Right cardiac atrium (tissue), 5 donors: ENCODE measurements around the gene PPM1M. TPM values are rescaled to one million over a fixed set of nuclear protein-coding genes. Genes with fewer than 3 reads are reported as not detected.

Experiments
- microRNA-seq, 2 donors: library from miRNA; unstranded; fragments of <30 nt; microRNA quantifications; one replicate each; pipeline ENCODE4 v1.2.0, GENCODE V29; 2020 to 2021
- polyA plus RNA-seq: library from polyadenylated mRNA; stranded (reverse); fragments of 200-250 nt; gene quantifications from one replicate; pipeline ENCODE4 v1.2.3, GENCODE V29; 2013
- total RNA-seq, 4 donors: library from RNA; stranded (reverse); fragmentation: NEBNext Ultra II Directional; extraction: Animal tissue kit (Norgen Biotek cat#: 25700); gene quantifications; one replicate each; pipeline ENCODE4 v1.2.1, GENCODE V29; 2021
- donor health status: healthy with polysubstance abuse.
- donor health status: DM: no; HTN: yes; CAD: no.
- donor health status: DM: no; HTN: no; CAD: no.
- donor health status: DM: no; HTN: yes; CAD: no; lungs with severe emphysema.
- donor health status: DM: yes; HTN: yes; CAD: no.

Gene PPM1M
- total and polyA plus RNA-seq, 5 donors = 9.5 to 16.3 (median 14.6) TPM

Small RNAs within 50 kb of the gene (microRNA-seq; reads per million reads assigned to microRNA genes)
- gene MIR135A1 (0 to 0.42 reads per million in 2 donors), gene MIRLET7G (47,992 to 65,157 reads per million in 2 donors)

Other genes with a start within 250 kb of the PPM1M start
- 100 to 1,000 TPM; 548 to 675 (median 643) TPM for gene RPL29, start 249.9 kb upstream of the PPM1M start, total RNA-seq
- gene RPL29, start 249.9 kb upstream of the PPM1M start, polyA plus RNA-seq = 1,285 TPM
- gene DUSP7, start 189.2 kb upstream of the PPM1M start, total RNA-seq = 10 to 100 TPM; 27.2 to 39.9 (median 36.2) TPM
- gene DUSP7, start 189.2 kb upstream of the PPM1M start, polyA plus RNA-seq = 18.1 TPM
- 1 to 10 TPM; 1.0 to 1.4 (median 1.3) TPM for gene POC1A, start 91.3 kb upstream of the PPM1M start, total RNA-seq
- gene POC1A, start 91.3 kb upstream of the PPM1M start, polyA plus RNA-seq = 0.75 TPM
- 100 to 1,000 TPM in 3 of 4 donors, 10 to 100 TPM in 1; 95.7 to 123 (median 110) TPM for gene ALAS1, start 47.6 kb upstream of the PPM1M start, total RNA-seq
- gene ALAS1, start 47.6 kb upstream of the PPM1M start, polyA plus RNA-seq = 119 TPM
- gene TLR9, start 20.1 kb upstream of the PPM1M start, total RNA-seq = under 1 TPM; 0.09 to 0.24 (median 0.20) TPM
- gene TLR9, start 20.1 kb upstream of the PPM1M start, polyA plus RNA-seq = 0.05 TPM
- gene TWF2, start 6.6 kb upstream of the PPM1M start, total RNA-seq = 10 to 100 TPM; 32.0 to 70.0 (median 45.0) TPM
- 56.5 TPM for gene TWF2, start 6.6 kb upstream of the PPM1M start, polyA plus RNA-seq
- gene WDR82, start 32.9 kb downstream of the PPM1M start, total RNA-seq = 10 to 100 TPM; 61.0 to 65.5 (median 63.2) TPM
- 36.9 TPM for gene WDR82, start 32.9 kb downstream of the PPM1M start, polyA plus RNA-seq
- 1 to 10 TPM; 4.2 to 7.5 (median 6.3) TPM for gene GLYCTK, start 42.1 kb downstream of the PPM1M start, total RNA-seq
- 8.1 TPM for gene GLYCTK, start 42.1 kb downstream of the PPM1M start, polyA plus RNA-seq
- gene DNAH1, start 70.6 kb downstream of the PPM1M start, total RNA-seq = 1 to 10 TPM; 3.0 to 4.0 (median 3.7) TPM
- 2.6 TPM for gene DNAH1, start 70.6 kb downstream of the PPM1M start, polyA plus RNA-seq
- 10 to 100 TPM; 48.4 to 59.1 (median 55.9) TPM for gene BAP1, start 164.2 kb downstream of the PPM1M start, total RNA-seq
- gene BAP1, start 164.2 kb downstream of the PPM1M start, polyA plus RNA-seq = 43.0 TPM
- gene PHF7, start 164.9 kb downstream of the PPM1M start, total RNA-seq = 10 to 100 TPM; 15.9 to 28.5 (median 18.3) TPM
- 10.9 TPM for gene PHF7, start 164.9 kb downstream of the PPM1M start, polyA plus RNA-seq
- gene SEMA3G, start 199.3 kb downstream of the PPM1M start, total RNA-seq = 10 to 100 TPM in 1 of 4 donors, 1 to 10 TPM in 3; 4.7 to 13.1 (median 8.3) TPM
- 11.2 TPM for gene SEMA3G, start 199.3 kb downstream of the PPM1M start, polyA plus RNA-seq
- gene TNNC1, start 208.3 kb downstream of the PPM1M start, total RNA-seq = 1,000 to 10,000 TPM; 2,349 to 3,477 (median 2,851) TPM
- gene TNNC1, start 208.3 kb downstream of the PPM1M start, polyA plus RNA-seq = 6,305 TPM
- gene NISCH, start 209.8 kb downstream of the PPM1M start, total RNA-seq = 10 to 100 TPM; 48.6 to 59.2 (median 53.0) TPM
- 31.2 TPM for gene NISCH, start 209.8 kb downstream of the PPM1M start, polyA plus RNA-seq
- gene STAB1, start 249.6 kb downstream of the PPM1M start, total RNA-seq = 100 to 1,000 TPM in 2 of 4 donors, 10 to 100 TPM in 2; 91.9 to 159 (median 101) TPM
- 69.5 TPM for gene STAB1, start 249.6 kb downstream of the PPM1M start, polyA plus RNA-seq